IPS-15b (cell line): ENCODE results near the gene ARHGEF28.

ENCODE experiments used
- H3K27me3 ChIP-seq: one replicate; pipeline ENCODE4 v1.6.1; 2013; ENCODE audit warnings: low read length; ENCODE audit not compliant: control insufficient read depth, insufficient read depth
- H3K36me3 ChIP-seq: one replicate; pipeline ENCODE4 v1.6.1; 2013; ENCODE audit warnings: low read length; ENCODE audit not compliant: control insufficient read depth, insufficient read depth
- H3K4me1 ChIP-seq: one replicate; pipeline ENCODE4 v1.6.1; 2013; ENCODE audit warnings: mild to moderate bottlenecking, low read length; ENCODE audit not compliant: control insufficient read depth, insufficient read depth
- H3K4me3 ChIP-seq: one replicate; pipeline ENCODE4 v1.5.1; 2013; ENCODE audit warnings: low read depth, low read length
- H3K9ac ChIP-seq: one replicate; pipeline ENCODE4 v1.6.1; 2013; ENCODE audit warnings: low read depth, mild to moderate bottlenecking, low read length
- H3K9me3 ChIP-seq: one replicate; pipeline ENCODE4 v1.6.1; 2013; ENCODE audit warnings: mild to moderate bottlenecking, low read length; ENCODE audit not compliant: control insufficient read depth, insufficient read depth

The ARHGEF28 gene

GRCh38 chr5:73828465-73828864 lies 202.5 kb downstream of the ARHGEF28 start:
- Histone ChIP-seq H3K27me3 (no peaks in the 10 kb centered on the region), H3K36me3 (no peaks in the 10 kb centered on the region), H3K9ac (no peak overlapping the region), H3K4me1 (no peaks in the 10 kb centered on the region), H3K4me3 (no peak overlapping the region), H3K9me3 (no peaks in the 10 kb centered on the region)

- H3K9ac ChIP-seq: no peak overlapping the region
- no peaks in the 10 kb centered on the region for H3K27me3 ChIP-seq
- no peaks in the 10 kb centered on the region for H3K36me3 ChIP-seq
- H3K4me3 ChIP-seq: no peak overlapping the region
- no peaks in the 10 kb centered on the region for H3K4me1 ChIP-seq
- H3K9me3 ChIP-seq: no peaks in the 10 kb centered on the region
Observed at GRCh38 chr5:73830646-73831045, 204.7 kb downstream of the ARHGEF28 start.

DNA sequence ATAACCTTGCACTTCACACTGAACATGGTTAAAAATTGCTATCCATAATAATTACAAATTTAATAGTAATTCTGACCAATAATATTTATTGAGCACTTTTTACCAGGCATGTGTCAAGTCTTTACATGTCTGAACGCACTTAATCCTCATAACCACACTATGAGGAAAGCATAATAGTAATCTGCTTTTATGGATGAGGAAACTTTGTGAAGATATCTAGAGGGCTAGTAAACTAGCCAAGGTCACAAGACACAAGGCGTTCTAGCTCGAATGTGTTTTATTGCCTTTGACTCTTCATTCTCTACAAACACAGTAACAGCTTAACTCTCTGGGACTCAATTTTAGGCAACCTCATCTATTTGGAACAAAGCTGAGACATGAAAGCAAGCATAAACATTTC lies 205.1 kb downstream of the ARHGEF28 start:
- H3K9me3 ChIP-seq: no peaks in the 10 kb centered on the region
- H3K36me3 ChIP-seq: no peaks in the 10 kb centered on the region
- no peak overlapping the region for H3K9ac ChIP-seq
- no peaks in the 10 kb centered on the region for H3K4me1 ChIP-seq
- no peaks in the 10 kb centered on the region for H3K27me3 ChIP-seq
- no peak overlapping the region for H3K4me3 ChIP-seq

DNA sequence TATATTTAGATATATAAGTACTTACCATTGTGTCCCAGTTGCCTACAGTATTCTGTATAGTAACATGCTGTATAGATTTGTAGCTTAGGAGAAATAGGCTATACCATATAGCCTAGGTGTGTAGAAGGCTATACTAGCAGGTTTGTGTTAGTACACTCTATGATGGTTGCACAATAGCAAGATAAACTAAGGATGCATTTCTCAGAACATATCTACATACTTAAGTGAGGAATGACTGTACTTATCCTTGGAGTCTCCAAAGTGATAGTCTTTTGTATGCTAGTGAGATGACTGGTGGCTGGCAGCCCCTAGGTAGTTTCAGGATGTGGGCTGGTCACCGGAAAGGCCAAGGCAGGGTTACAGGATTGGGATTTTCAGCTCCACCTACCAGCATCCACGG lies 208.7 kb downstream of the ARHGEF28 start:
- Histone ChIP-seq H3K36me3 (no peaks in the 10 kb centered on the region), H3K4me1 (no peaks in the 10 kb centered on the region), H3K27me3 (no peaks in the 10 kb centered on the region)

GRCh38 chr5:73835726-73836125 lies 209.7 kb downstream of the ARHGEF28 start:
- Histone ChIP-seq H3K27me3 (no peaks in the 10 kb centered on the region), H3K36me3 (no peaks in the 10 kb centered on the region), H3K9me3 (no peaks in the 10 kb centered on the region), H3K4me3 (no peak overlapping the region), H3K9ac (no peak overlapping the region), H3K4me1 (no peaks in the 10 kb centered on the region)

More for the DNA sequence above, 208.7 kb downstream of the ARHGEF28 start:
- Histone ChIP-seq H3K9ac (no peak overlapping the region), H3K4me3 (no peak overlapping the region), H3K9me3 (no peaks in the 10 kb centered on the region)

GRCh38 chr5:73836607-73837006 lies 210.6 kb downstream of the ARHGEF28 start:
- no peak overlapping the region for H3K4me3 ChIP-seq
- H3K36me3 ChIP-seq: no peaks in the 10 kb centered on the region
- no peaks in the 10 kb centered on the region for H3K4me1 ChIP-seq
- no peaks in the 10 kb centered on the region for H3K27me3 ChIP-seq
- no peak overlapping the region for H3K9ac ChIP-seq
- no peaks in the 10 kb centered on the region for H3K9me3 ChIP-seq

DNA sequence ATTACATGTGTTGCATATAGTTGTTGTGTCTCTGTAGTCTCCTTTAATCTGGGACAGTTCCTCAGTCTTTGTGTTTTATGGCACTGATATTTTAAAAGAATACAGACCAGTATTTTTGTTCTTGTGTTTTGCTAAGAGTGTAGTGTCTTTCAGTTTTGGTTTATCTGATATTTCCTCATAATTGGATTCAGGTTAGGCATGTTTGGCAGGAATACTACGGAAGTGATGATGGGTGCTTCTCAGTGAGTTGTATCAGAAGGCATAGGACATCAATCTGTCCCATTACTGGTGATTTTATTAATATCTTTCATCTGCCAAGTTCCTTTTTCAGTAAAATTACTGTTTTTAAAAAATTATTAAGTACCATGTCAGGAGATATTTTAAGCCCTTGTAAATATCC lies 212.9 kb downstream of the ARHGEF28 start:
- H3K9ac ChIP-seq: no peak overlapping the region
- no peaks in the 10 kb centered on the region for H3K36me3 ChIP-seq
- no peaks in the 10 kb centered on the region for H3K9me3 ChIP-seq
- H3K27me3 ChIP-seq: no peaks in the 10 kb centered on the region
- no peak overlapping the region for H3K4me3 ChIP-seq
- H3K4me1 ChIP-seq: no peaks in the 10 kb centered on the region

GRCh38 chr5:73841641-73842040 lies 215.6 kb downstream of the ARHGEF28 start:
- H3K4me1 ChIP-seq: no peaks in the 10 kb centered on the region
- H3K36me3 ChIP-seq: no peaks in the 10 kb centered on the region
- no peak overlapping the region for H3K9ac ChIP-seq
- H3K9me3 ChIP-seq: no peaks in the 10 kb centered on the region
- no peak overlapping the region for H3K4me3 ChIP-seq
- no peaks in the 10 kb centered on the region for H3K27me3 ChIP-seq

DNA sequence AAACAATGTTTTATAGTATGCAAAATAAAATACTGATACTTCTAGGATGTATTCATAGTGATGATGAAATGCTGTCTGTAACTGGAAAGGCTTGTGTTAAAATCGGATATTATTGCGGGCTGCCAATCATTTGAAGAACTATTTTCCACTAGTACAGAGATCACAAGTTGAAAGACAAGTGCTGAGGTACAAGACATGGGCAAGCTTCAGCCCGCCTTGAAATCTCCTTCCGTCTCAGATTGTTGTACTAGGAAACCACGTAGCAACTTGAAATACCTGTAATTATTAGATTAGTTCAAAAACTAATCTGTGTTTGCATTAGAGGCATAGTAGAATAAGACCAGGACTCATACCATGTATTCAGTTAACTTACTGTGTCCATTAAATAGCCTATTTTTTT lies 218.2 kb downstream of the ARHGEF28 start:
- Histone ChIP-seq H3K27me3 (no peaks in the 10 kb centered on the region), H3K9ac (no peak overlapping the region), H3K4me1 (no peaks in the 10 kb centered on the region), H3K36me3 (no peaks in the 10 kb centered on the region), H3K9me3 (no peaks in the 10 kb centered on the region), H3K4me3 (no peak overlapping the region)

GRCh38 chr5:73851471-73852181 lies 225.6 kb downstream of the ARHGEF28 start:
- H3K27me3 ChIP-seq: no peaks in the 10 kb centered on the region
- peaks cover 3% of the 10 kb centered on the region for H3K4me1 ChIP-seq
- H3K9me3 ChIP-seq: no peaks in the 10 kb centered on the region
- no peak overlapping the region for H3K4me3 ChIP-seq
- H3K36me3 ChIP-seq: no peaks in the 10 kb centered on the region
- H3K9ac ChIP-seq: no peak overlapping the region

DNA sequence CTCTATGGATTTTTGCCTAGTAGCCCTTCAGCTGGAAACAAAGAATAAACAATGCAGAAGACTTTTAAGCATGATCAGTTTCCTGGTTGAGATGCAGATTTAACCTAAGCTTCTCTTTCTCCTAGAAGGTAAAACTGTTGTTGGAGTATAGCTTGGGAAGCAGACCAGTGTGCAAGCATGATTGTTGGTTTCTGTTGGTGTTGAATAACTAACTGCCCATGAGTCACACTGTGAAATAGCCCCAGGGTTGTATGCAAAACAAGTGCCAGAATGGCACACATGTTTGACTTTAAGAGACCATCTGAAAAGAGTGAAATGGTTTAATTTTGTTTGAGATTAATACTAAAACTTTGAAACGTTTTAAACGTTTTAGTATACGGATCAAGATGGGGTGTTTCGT lies 227.1 kb downstream of the ARHGEF28 start:
- peaks cover 3% of the 10 kb centered on the region for H3K4me1 ChIP-seq
- H3K36me3 ChIP-seq: no peaks in the 10 kb centered on the region
- no peak overlapping the region for H3K4me3 ChIP-seq
- no peak overlapping the region for H3K9ac ChIP-seq
- H3K27me3 ChIP-seq: no peaks in the 10 kb centered on the region
- H3K9me3 ChIP-seq: no peaks in the 10 kb centered on the region

- no peaks in the 10 kb centered on the region for H3K36me3 ChIP-seq
- H3K4me3 ChIP-seq: no peak overlapping the region
- no peaks in the 10 kb centered on the region for H3K9me3 ChIP-seq
- no peak overlapping the region for H3K9ac ChIP-seq
- H3K4me1 ChIP-seq: no peaks in the 10 kb centered on the region
- H3K27me3 ChIP-seq: no peaks in the 10 kb centered on the region
Observed at GRCh38 chr5:73856997-73857396, 231.0 kb downstream of the ARHGEF28 start.
